Neural progenitor cell (in vitro differentiated cells): ENCODE data around the gene PACC1. TPM values are rescaled to one million over a fixed set of nuclear protein-coding genes. Genes with fewer than 3 reads are reported as not detected.
"Not testable (repeated sequence)": the region's sequence is repeated elsewhere in the genome, so short reads cannot be mapped to it uniquely, and the experiment has no call there.

Source experiments
- DNase-seq: peaks from one replicate; pipeline ENCODE4 v3.0.0-alpha.2; 2016; ENCODE audit warnings: low spot score
- H2AFZ ChIP-seq: fragments of 200-600 bp; sonication (generic); replicated peaks from 2 replicates; pipeline ENCODE4 v1.6.1; 2016; ENCODE audit warnings: antibody characterized with exemption
- H3F3A ChIP-seq: fragments of 200-600 bp; sonication (generic); 2 replicates; pipeline ENCODE4 v1.6.1; 2016; ENCODE audit warnings: antibody characterized with exemption, low read depth
- H3K27ac ChIP-seq: fragments of 200-600 bp; sonication (generic); 2 replicates; pipeline ENCODE4 v1.5.1; 2016; ENCODE audit warnings: mild to moderate bottlenecking
- H3K27me3 ChIP-seq: fragments of 200-600 bp; sonication (generic); 2 replicates; pipeline ENCODE4 v1.6.1; 2016; ENCODE audit warnings: mild to moderate bottlenecking, moderate library complexity
- H3K36me3 ChIP-seq: fragments of 200-600 bp; sonication (generic); 2 replicates; pipeline ENCODE4 v1.5.1; 2016
- H3K4me1 ChIP-seq: fragments of 200-600 bp; sonication (generic); 2 replicates; pipeline ENCODE4 v1.6.1; 2016; ENCODE audit warnings: mixed run types
- H3K4me2 ChIP-seq: fragments of 200-600 bp; sonication (generic); 2 replicates; pipeline ENCODE4 v1.6.1; 2016
- H3K4me3 ChIP-seq: fragments of 200-600 bp; sonication (generic); 2 replicates; pipeline ENCODE4 v1.5.1; 2016
- H3K79me2 ChIP-seq: fragments of 200-600 bp; sonication (generic); 2 replicates; pipeline ENCODE4 v1.6.1; 2016; ENCODE audit warnings: low read depth
- H3K9ac ChIP-seq: fragments of 200-600 bp; sonication (generic); 2 replicates; pipeline ENCODE4 v1.6.1; 2016
- H3K9me3 ChIP-seq: fragments of 200-600 bp; sonication (generic); 2 replicates; pipeline ENCODE4 v1.5.1; 2016; ENCODE audit warnings: low read depth
- H4K20me1 ChIP-seq: fragments of 200-600 bp; sonication (generic); 2 replicates; pipeline ENCODE4 v1.6.1; 2016; ENCODE audit warnings: low read depth
- H3K27ac Mint-ChIP-seq: 3 replicates; pipeline ENCODE4 v1.8.0; 2021; ENCODE audit warnings: mixed read lengths
- H3K27me3 Mint-ChIP-seq: 2 replicates; pipeline ENCODE4 v1.8.0; 2022; ENCODE audit warnings: low read depth, mild to moderate bottlenecking, inconsistent platforms, moderate library complexity, mixed read lengths; ENCODE audit not compliant: insufficient read depth
- H3K36me3 Mint-ChIP-seq: 3 replicates; pipeline ENCODE4 v1.8.0; 2021; ENCODE audit warnings: mixed read lengths
- H3K4me1 Mint-ChIP-seq: 3 replicates; pipeline ENCODE4 v1.8.0; 2021; ENCODE audit warnings: mixed read lengths
- H3K4me3 Mint-ChIP-seq: 3 replicates; pipeline ENCODE4 v1.8.0; 2021; ENCODE audit warnings: mild to moderate bottlenecking, moderate library complexity, mixed read lengths
- H3K9me3 Mint-ChIP-seq: 3 replicates; pipeline ENCODE4 v1.8.0; 2020; ENCODE audit warnings: mixed read lengths
- EZH2 ChIP-seq: fragments of 200-600 bp; sonication (generic); IDR thresholded peaks from 2 replicates; pipeline ENCODE4 v1.6.1; 2017; ENCODE audit warnings: antibody characterized with exemption, mild to moderate bottlenecking, moderate library complexity
- EZH2phosphoT487 ChIP-seq: fragments of 200-600 bp; sonication (generic); IDR thresholded peaks from 2 replicates; pipeline ENCODE4 v1.6.1; 2017; ENCODE audit warnings: antibody characterized with exemption
- total RNA-seq: library from RNA; depleted of rRNA; stranded (reverse); fragments of >200 nt; gene quantifications from 2 replicates; pipeline ENCODE4 v1.2.3, GENCODE V29; 2015; ENCODE audit warnings: low replicate concordance
- TF ChIP-seq, protein P1 (sequence below): fragments of 200-600 bp; sonication (generic); IDR thresholded peaks from 2 replicates; pipeline ENCODE4 v1.5.1; 2017; ENCODE audit warnings: antibody characterized with exemption, mild to moderate bottlenecking

Gene PACC1
- total RNA-seq, 1 donor from 2014 or later: 21.1 TPM

DNA sequence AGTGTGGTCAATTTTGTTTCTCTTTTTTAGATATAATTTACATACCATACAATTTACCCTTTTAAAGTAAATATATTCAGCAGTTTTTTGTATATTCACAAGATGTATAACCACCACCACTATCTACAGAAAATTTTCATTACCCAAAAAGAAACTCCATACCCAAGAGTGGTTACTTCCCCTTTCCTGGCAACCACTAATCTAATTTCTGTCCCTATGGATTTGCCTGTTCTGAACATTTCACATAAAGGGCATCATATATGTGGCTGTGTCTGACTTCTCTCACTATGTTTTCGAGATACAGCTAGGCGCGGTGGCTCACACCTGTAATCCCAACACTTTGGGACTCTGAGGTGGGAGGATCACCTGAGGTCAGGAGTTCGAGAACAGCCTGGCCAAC, 13.6 kb downstream of the PACC1 start:
- peaks cover 47% of the 10 kb centered on the region for H3K36me3 Mint-ChIP-seq
- no peaks in the 10 kb centered on the region for H3K27me3 ChIP-seq
- H3K36me3 ChIP-seq: peaks cover 9% of the 10 kb centered on the region
- H3F3A ChIP-seq: no peaks in the 10 kb centered on the region
- H3K4me3 ChIP-seq: no peak overlapping the region
- H3K79me2 ChIP-seq: peaks cover 5% of the 10 kb centered on the region
- H3K27me3 Mint-ChIP-seq: no peaks in the 10 kb centered on the region
- TF ChIP-seq, protein P1, sequence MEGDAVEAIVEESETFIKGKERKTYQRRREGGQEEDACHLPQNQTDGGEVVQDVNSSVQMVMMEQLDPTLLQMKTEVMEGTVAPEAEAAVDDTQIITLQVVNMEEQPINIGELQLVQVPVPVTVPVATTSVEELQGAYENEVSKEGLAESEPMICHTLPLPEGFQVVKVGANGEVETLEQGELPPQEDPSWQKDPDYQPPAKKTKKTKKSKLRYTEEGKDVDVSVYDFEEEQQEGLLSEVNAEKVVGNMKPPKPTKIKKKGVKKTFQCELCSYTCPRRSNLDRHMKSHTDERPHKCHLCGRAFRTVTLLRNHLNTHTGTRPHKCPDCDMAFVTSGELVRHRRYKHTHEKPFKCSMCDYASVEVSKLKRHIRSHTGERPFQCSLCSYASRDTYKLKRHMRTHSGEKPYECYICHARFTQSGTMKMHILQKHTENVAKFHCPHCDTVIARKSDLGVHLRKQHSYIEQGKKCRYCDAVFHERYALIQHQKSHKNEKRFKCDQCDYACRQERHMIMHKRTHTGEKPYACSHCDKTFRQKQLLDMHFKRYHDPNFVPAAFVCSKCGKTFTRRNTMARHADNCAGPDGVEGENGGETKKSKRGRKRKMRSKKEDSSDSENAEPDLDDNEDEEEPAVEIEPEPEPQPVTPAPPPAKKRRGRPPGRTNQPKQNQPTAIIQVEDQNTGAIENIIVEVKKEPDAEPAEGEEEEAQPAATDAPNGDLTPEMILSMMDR: no peak
- TF ChIP-seq EZH2phosphoT487 (no peak), EZH2 (no peak)
- H3K4me3 Mint-ChIP-seq: no peak overlapping the region
- H3K4me1 Mint-ChIP-seq: no peaks in the 10 kb centered on the region
- H3K9me3 Mint-ChIP-seq: peaks cover 18% of the 10 kb centered on the region
- H3K27ac ChIP-seq: no peak overlapping the region
- no peak overlapping the region for H3K4me2 ChIP-seq
- H3K9ac ChIP-seq: no peak overlapping the region
- H2AFZ ChIP-seq: no peak overlapping the region
- H3K9me3 ChIP-seq: peaks cover 15% of the 10 kb centered on the region
- H3K27ac Mint-ChIP-seq: no peak overlapping the region
- DNase-seq: no peak
- no peaks in the 10 kb centered on the region for H4K20me1 ChIP-seq
- no peaks in the 10 kb centered on the region for H3K4me1 ChIP-seq

DNA sequence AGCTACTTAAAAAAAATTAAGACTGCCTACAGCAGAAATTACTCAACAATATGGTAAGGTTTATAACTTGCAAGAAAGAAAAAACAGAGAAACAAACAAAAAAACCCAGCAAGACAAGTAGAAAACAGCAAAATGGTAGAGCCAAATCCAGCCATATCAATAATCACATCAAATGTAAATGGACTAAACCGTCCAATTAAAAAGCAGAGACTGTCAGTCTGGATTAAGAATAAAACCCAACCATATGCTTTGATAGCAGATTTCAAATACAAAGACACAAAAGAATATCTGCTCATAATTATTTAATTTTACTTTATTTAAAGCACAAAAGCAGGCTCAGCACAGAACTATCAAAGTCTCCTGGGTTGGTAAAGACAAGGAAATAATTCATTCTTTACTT, 17.5 kb downstream of the PACC1 start:
- Histone ChIP-seq H2AFZ (no peak overlapping the region), H3K9ac (no peak overlapping the region), H3K4me3 (no peak overlapping the region), H3K4me2 (no peak overlapping the region), H4K20me1 (no peaks in the 10 kb centered on the region), H3K27me3 (no peaks in the 10 kb centered on the region), H3K79me2 (peaks cover 7% of the 10 kb centered on the region), H3F3A (no peaks in the 10 kb centered on the region), H3K4me1 (no peaks in the 10 kb centered on the region), H3K27ac (no peak overlapping the region), H3K9me3 (peaks cover 15% of the 10 kb centered on the region), H3K36me3 (peaks cover 9% of the 10 kb centered on the region)
- H3K4me3 Mint-ChIP-seq: no peak overlapping the region
- H3K36me3 Mint-ChIP-seq: peaks cover 41% of the 10 kb centered on the region
- peaks cover 31% of the 10 kb centered on the region for H3K9me3 Mint-ChIP-seq
- DNase-seq: no peak
- no peak for TF ChIP-seq EZH2
- TF ChIP-seq, protein P1: no peak
- TF ChIP-seq EZH2phosphoT487: no peak
- no peak overlapping the region for H3K27ac Mint-ChIP-seq
- H3K27me3 Mint-ChIP-seq: no peaks in the 10 kb centered on the region
- H3K4me1 Mint-ChIP-seq: no peaks in the 10 kb centered on the region

GRCh38 chr1:212396638-212397037, 18.0 kb downstream of the PACC1 start:
- TF ChIP-seq EZH2 (no peak), EZH2phosphoT487 (no peak)
- TF ChIP-seq, protein P1: no peak
- Histone ChIP-seq H3K4me1 (no peaks in the 10 kb centered on the region), H4K20me1 (no peaks in the 10 kb centered on the region), H3K27me3 (no peaks in the 10 kb centered on the region), H3K79me2 (peaks cover 7% of the 10 kb centered on the region), H3K4me2 (no peak overlapping the region), H3K9me3 (peaks cover 15% of the 10 kb centered on the region), H3F3A (no peaks in the 10 kb centered on the region), H3K36me3 (peaks cover 9% of the 10 kb centered on the region), H3K9ac (no peak overlapping the region), H3K27ac (no peak overlapping the region), H2AFZ (no peak overlapping the region), H3K4me3 (no peak overlapping the region)
- H3K9me3 Mint-ChIP-seq: peaks cover 34% of the 10 kb centered on the region
- H3K4me3 Mint-ChIP-seq: no peak overlapping the region
- H3K27me3 Mint-ChIP-seq: no peaks in the 10 kb centered on the region
- no peaks in the 10 kb centered on the region for H3K4me1 Mint-ChIP-seq
- H3K36me3 Mint-ChIP-seq: peaks cover 44% of the 10 kb centered on the region
- H3K27ac Mint-ChIP-seq: no peak overlapping the region
- DNase-seq: no peak

DNA sequence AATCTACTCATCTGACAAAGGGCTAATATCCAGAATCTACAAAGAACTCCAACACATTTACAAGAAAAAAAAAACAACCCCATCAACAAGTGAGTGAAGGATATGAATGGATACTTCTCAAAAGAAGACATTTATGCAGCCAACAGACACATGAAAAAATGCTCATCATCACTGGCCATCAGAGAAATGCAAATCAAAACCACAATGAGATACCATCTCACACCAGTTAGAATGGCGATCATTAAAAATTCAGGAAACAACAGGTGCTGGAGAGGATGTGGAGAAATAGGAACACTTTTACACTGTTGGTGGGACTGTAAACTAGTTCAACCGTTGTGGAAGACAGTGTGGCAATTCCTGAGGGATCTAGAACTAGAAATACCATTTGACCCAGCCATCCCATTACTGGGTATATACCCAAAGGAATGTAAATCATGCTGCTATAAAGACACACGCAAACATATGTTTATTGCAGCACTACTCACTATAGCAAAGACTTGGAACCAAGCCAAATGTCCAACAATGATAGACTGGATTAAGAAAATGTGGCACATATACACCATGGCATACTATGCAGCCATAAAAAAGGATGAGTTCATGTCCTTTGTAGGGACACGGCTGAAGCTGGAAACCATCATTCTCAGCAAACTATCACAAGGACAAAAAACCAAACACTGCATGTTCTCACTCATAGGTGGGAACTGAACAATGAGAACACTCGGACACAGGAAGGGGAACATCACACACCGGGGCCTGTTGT, 18.8 kb downstream of the PACC1 start:
- not testable (repeated sequence) for H3K4me2 ChIP-seq, H3K27ac ChIP-seq, H2AFZ ChIP-seq, H3K4me3 ChIP-seq, H3K4me3 Mint-ChIP-seq, H3K27me3 Mint-ChIP-seq, H3K27ac Mint-ChIP-seq, H3F3A ChIP-seq, DNase-seq, H3K79me2 ChIP-seq, H3K36me3 ChIP-seq, H3K27me3 ChIP-seq, H3K4me1 ChIP-seq, H4K20me1 ChIP-seq, H3K4me1 Mint-ChIP-seq, H3K9ac ChIP-seq
- Mint-ChIP-seq H3K9me3 (peaks cover 38% of the 10 kb centered on the region), H3K36me3 (peaks cover 51% of the 10 kb centered on the region)
- peaks cover 15% of the 10 kb centered on the region for H3K9me3 ChIP-seq
